Measurements from ENCODE around the gene TTC7B. TPM values are rescaled to one million over a fixed set of nuclear protein-coding genes. Genes with fewer than 3 reads are reported as not detected.

The TTC7B gene
- total and polyA plus RNA-seq, 2 of the 8 experiments (the other 6 are each of a cell fraction or from before 2014, with no cell fraction given) = 23.7 to 34.0 TPM

GRCh38 chr14:90632451-90632850 is 183.8 kb downstream of the TTC7B start:
- Histone ChIP-seq H4K20me1 (replicated peaks in 1 of 2; ENCODE audit: control insufficient read depth in 1 of 2, insufficient read depth in 2 of 2, low read length in 2 of 2) (no peaks in the 10 kb centered on the region), H3K4me1 (replicated peaks in 1 of 4; ENCODE audit: control insufficient read depth in 3 of 4, insufficient read depth in 4 of 4, low read length in 3 of 4) (peaks cover 0 to 5% (median 3%) of the 10 kb centered on the region in 4 experiments; a peak in 3 of 7 replicates), H3K56ac (replicated peaks; ENCODE audit: insufficient read length, low read depth, low read length) (no peak overlapping the region), H3K27me3 (replicated peaks in 1 of 4; ENCODE audit: control insufficient read depth in 3 of 4, extremely low read depth in 1 of 4, insufficient read depth in 3 of 4, low read length in 3 of 4) (no peaks in the 10 kb centered on the region), H2BK120ac (replicated peaks; ENCODE audit: low read depth, low read length) (no peak overlapping the region), H3K9ac (replicated peaks in 1 of 4; ENCODE audit: extremely low read depth in 1 of 4, low read depth in 3 of 4, low read length in 3 of 4) (no peak overlapping the region), H3K36me3 (ENCODE audit: control insufficient read depth in 2 of 4, insufficient read depth in 4 of 4, low read length in 3 of 4) (no peaks in the 10 kb centered on the region), H4K91ac (replicated peaks; ENCODE audit: insufficient read length, low read length) (no peak overlapping the region), H3K4ac (replicated peaks; ENCODE audit: insufficient read length, low read depth, low read length) (no peak overlapping the region), H2AK5ac (ENCODE audit: low read depth, low read length) (no peak overlapping the region), H3K9me3 (ENCODE audit: insufficient read depth in 2 of 2, low read depth in 1 of 2, low read length in 1 of 2) (no peaks in the 10 kb centered on the region), H4K8ac (ENCODE audit: extremely low read depth, insufficient read depth, low read length) (no peak overlapping the region), H3K4me3 (ENCODE audit: extremely low read depth in 1 of 4, insufficient read depth in 2 of 4, low read depth in 3 of 4, low read length in 4 of 4) (no peak overlapping the region), H3K18ac (ENCODE audit: extremely low read depth, low read length) (no peak overlapping the region), H2BK5ac (ENCODE audit: low read depth, low read length) (no peak overlapping the region), H3K79me2 (ENCODE audit: control insufficient read depth in 1 of 2, insufficient read depth in 2 of 2, low read length in 2 of 2) (no peaks in the 10 kb centered on the region), H3K27ac (ENCODE audit: low read depth, low read length) (no peak overlapping the region), H3K23me2 (ENCODE audit: low read depth, low read length) (no peaks in the 10 kb centered on the region), H2BK12ac (ENCODE audit: low read depth, low read length) (no peak overlapping the region), H2AFZ (ENCODE audit: low read length) (no peak overlapping the region), H4K5ac (ENCODE audit: insufficient read length, low read depth, low read length) (no peak overlapping the region), H2BK15ac (ENCODE audit: low read length) (no peak overlapping the region), H3K4me2 (ENCODE audit: insufficient read depth in 1 of 2, low read depth in 2 of 2, low read length in 2 of 2) (no peak overlapping the region), H3K79me1 (ENCODE audit: low read depth, low read length) (no peaks in the 10 kb centered on the region), H3K14ac (ENCODE audit: insufficient read length) (no peak overlapping the region), H2BK20ac (ENCODE audit: low read length) (no peak overlapping the region), H3K23ac (ENCODE audit: insufficient read length) (no peak overlapping the region)
- FAIRE-seq (no peak), DNase-seq (ENCODE audit: low read depth in 1 of 2, low spot score in 2 of 2) (no peak)
- no peak for TF ChIP-seq JUND (IDR thresholded peaks at IDR 0.05; ENCODE audit: low read length)
- TF ChIP-seq SUZ12 (IDR thresholded peaks at IDR 0.05; ENCODE audit: low read length) = no peak
- TF ChIP-seq GTF2F1 (IDR thresholded peaks at IDR 0.05; ENCODE audit: borderline replicate concordance, low read depth, low read length) = no peak
- ChIA-PET POLR2A (ENCODE audit: partially characterized antibody) (no interaction called here), CTCF (ENCODE audit: partially characterized antibody) (no interaction called here)
- WGBS, 2 experiments (ENCODE audit: extremely low coverage in 1 of 2, insufficient coverage in 1 of 2, insufficient read length in 1 of 2, insufficient replicate concordance in 2 of 2, low coverage in 1 of 2, low lambda C conversion rate in 2 of 2, missing lambda C conversion rate in 1 of 2) = 95% methylated on average over 3 of the region's 3 CpGs; no CpG with 5 or more reads in 1 of the 2 experiments
